H1 (cell line): ENCODE data around the gene TMEM250. TPM values are rescaled to one million over a fixed set of nuclear protein-coding genes. Genes with fewer than 3 reads are reported as not detected.
"Not testable (repeated sequence)": the region's sequence is repeated elsewhere in the genome, so short reads cannot be mapped to it uniquely, and the experiment has no call there.

ENCODE experiments used
- CTCF ChIA-PET: fragments of 300-600 bp; sonication (Branson Sonifier 250); formaldehyde crosslinking; loops from one replicate; lab custom pipeline; 2021; ENCODE audit not compliant: partially characterized antibody; lab: Charles Lee
- POLR2A ChIA-PET: fragments of 300-600 bp; sonication (Branson Sonifier 250); formaldehyde crosslinking; loops from one replicate; lab custom pipeline; 2021; ENCODE audit warnings: inconsistent platforms; ENCODE audit not compliant: partially characterized antibody; lab: Charles Lee
- DNase-seq, 2 experiments: peaks; one replicate each; pipeline versions ENCODE4 v3.0.0 to v3.0.0-alpha.2; 2010 to 2022; ENCODE audit warnings: low spot score in 2 of 2, low read depth in 1 of 2, mixed read lengths in 1 of 2
- FAIRE-seq: peaks from 2 replicates; lab custom pipeline; 2011; peaks lifted over from hg19 to GRCh38; lab: Jason Lieb, UNC
- H2AFZ ChIP-seq: 2 replicates; pipeline ENCODE4 v1.8.1; 2012; ENCODE audit warnings: low read length, inconsistent platforms
- H2AK5ac ChIP-seq: 2 replicates; pipeline ENCODE4 v1.6.1; 2013; ENCODE audit warnings: low read depth, low read length
- H2BK120ac ChIP-seq: replicated peaks from 2 replicates; pipeline ENCODE3; 2013; ENCODE audit warnings: low read depth, low read length, inconsistent platforms
- H2BK12ac ChIP-seq: 2 replicates; pipeline ENCODE4 v1.6.1; 2013; ENCODE audit warnings: low read depth, low read length
- H2BK15ac ChIP-seq: 2 replicates; pipeline ENCODE4 v1.6.1; 2013; ENCODE audit warnings: low read length
- H2BK20ac ChIP-seq: 2 replicates; pipeline ENCODE4 v1.6.1; 2013; ENCODE audit warnings: low read length
- H2BK5ac ChIP-seq: 2 replicates; pipeline ENCODE4 v1.6.1; 2013; ENCODE audit warnings: low read depth, low read length
- H3K14ac ChIP-seq: 2 replicates; pipeline ENCODE4 v1.6.1; 2013; ENCODE audit warnings: inconsistent platforms; ENCODE audit not compliant: insufficient read length
- H3K18ac ChIP-seq: 2 replicates; pipeline ENCODE4 v1.6.1; 2013; ENCODE audit warnings: low read length; ENCODE audit errors: extremely low read depth
- H3K23ac ChIP-seq: 2 replicates; pipeline ENCODE4 v1.6.1; 2013; ENCODE audit warnings: inconsistent platforms; ENCODE audit not compliant: insufficient read length
- H3K23me2 ChIP-seq: 2 replicates; pipeline ENCODE4 v1.6.1; 2013; ENCODE audit warnings: low read depth, low read length
- H3K27ac ChIP-seq: 2 replicates; pipeline ENCODE4 v1.6.1; 2011; ENCODE audit warnings: low read depth, low read length, inconsistent platforms
- H3K27me3 ChIP-seq, 4 experiments: replicated peaks in 1 of 4; 1 replicate in 1 of 4; 2 replicates in 3 of 4; pipeline versions ENCODE4 v1.6.1 to v1.8.1; 2011 to 2013; ENCODE audit warnings: low read length in 3 of 4, mild to moderate bottlenecking in 3 of 4, inconsistent platforms in 2 of 4, mixed read lengths in 2 of 4, moderate library complexity in 1 of 4; ENCODE audit not compliant: control insufficient read depth in 3 of 4, insufficient read depth in 3 of 4; ENCODE audit errors: extremely low read depth in 1 of 4
- H3K36me3 ChIP-seq, 4 experiments: 2 replicates each; pipeline versions ENCODE4 v1.6.1 to v1.8.1; 2011 to 2013; ENCODE audit warnings: mild to moderate bottlenecking in 4 of 4, low read length in 3 of 4, moderate library complexity in 2 of 4, control low read depth in 1 of 4, inconsistent platforms in 1 of 4; ENCODE audit not compliant: insufficient read depth in 4 of 4, control insufficient read depth in 2 of 4
- H3K4ac ChIP-seq: replicated peaks from 2 replicates; pipeline ENCODE3; 2013; ENCODE audit warnings: low read length, low read depth, mixed read lengths, inconsistent platforms; ENCODE audit not compliant: insufficient read length
- H3K4me1 ChIP-seq, 4 experiments: replicated peaks in 1 of 4; 1 replicate in 1 of 4; 2 replicates in 3 of 4; pipeline versions ENCODE4 v1.6.1 to v1.8.1; 2011 to 2013; ENCODE audit warnings: low read length in 3 of 4, inconsistent platforms in 2 of 4, mixed read lengths in 1 of 4; ENCODE audit not compliant: insufficient read depth in 4 of 4, control insufficient read depth in 3 of 4
- H3K4me2 ChIP-seq, 2 experiments: 2 replicates each; pipeline versions ENCODE4 v1.6.1 to v1.8.1; 2011 to 2013; ENCODE audit warnings: low read depth in 2 of 2, low read length in 2 of 2, control low read depth in 1 of 2, inconsistent platforms in 1 of 2, mild to moderate bottlenecking in 1 of 2; ENCODE audit not compliant: insufficient read depth in 1 of 2
- H3K4me3 ChIP-seq, 4 experiments: fragments of 200-600, 300-600 bp in 1 of 4; sonication (generic), shearing (Covaris generic), sonication (Bioruptor Twin) in 1 of 4; 2 replicates each; pipeline versions ENCODE4 v1.5.1 to v1.8.1; 2011 to 2016; ENCODE audit warnings: low read length in 4 of 4, low read depth in 3 of 4, control low read depth in 2 of 4, inconsistent platforms in 2 of 4, mild to moderate bottlenecking in 2 of 4, mixed read lengths in 1 of 4, moderate library complexity in 1 of 4; ENCODE audit not compliant: insufficient read depth in 2 of 4; ENCODE audit errors: extremely low read depth in 1 of 4
- H3K56ac ChIP-seq: replicated peaks from 2 replicates; pipeline ENCODE3; 2013; ENCODE audit warnings: low read depth, mild to moderate bottlenecking, mixed read lengths, low read length, inconsistent platforms; ENCODE audit not compliant: insufficient read length
- H3K79me1 ChIP-seq: 2 replicates; pipeline ENCODE4 v1.6.1; 2013; ENCODE audit warnings: low read depth, low read length, control low read depth
- H3K79me2 ChIP-seq, 2 experiments: 2 replicates each; pipeline versions ENCODE4 v1.6.1 to v1.8.1; 2012 to 2013; ENCODE audit warnings: low read length in 2 of 2, mild to moderate bottlenecking in 2 of 2, inconsistent platforms in 1 of 2; ENCODE audit not compliant: insufficient read depth in 2 of 2, control insufficient read depth in 1 of 2
- H3K9ac ChIP-seq, 4 experiments: replicated peaks in 1 of 4; 1 replicate in 1 of 4; 2 replicates in 3 of 4; pipeline versions ENCODE4 v1.6.1 to v1.8.1; 2011 to 2013; ENCODE audit warnings: low read depth in 3 of 4, low read length in 3 of 4, control low read depth in 2 of 4, mild to moderate bottlenecking in 2 of 4, moderate library complexity in 2 of 4, inconsistent platforms in 1 of 4; ENCODE audit errors: extremely low read depth in 1 of 4
- H3K9me3 ChIP-seq, 2 experiments: 2 replicates each; pipeline versions ENCODE4 v1.6.1 to v1.8.1; 2012 to 2013; ENCODE audit warnings: mild to moderate bottlenecking in 2 of 2, moderate library complexity in 2 of 2, control low read depth in 1 of 2, inconsistent platforms in 1 of 2, low read depth in 1 of 2, low read length in 1 of 2, mixed read lengths in 1 of 2; ENCODE audit not compliant: insufficient read depth in 2 of 2
- H4K20me1 ChIP-seq, 2 experiments: replicated peaks in 1 of 2; 2 replicates each; pipeline versions ENCODE3 to v1.8.1; 2011 to 2013; ENCODE audit warnings: inconsistent platforms in 2 of 2, low read length in 2 of 2, mild to moderate bottlenecking in 1 of 2; ENCODE audit not compliant: insufficient read depth in 2 of 2, control insufficient read depth in 1 of 2
- H4K5ac ChIP-seq: 2 replicates; pipeline ENCODE4 v1.6.1; 2013; ENCODE audit warnings: low read length, low read depth, mixed read lengths, inconsistent platforms; ENCODE audit not compliant: insufficient read length
- H4K8ac ChIP-seq: 2 replicates; pipeline ENCODE4 v1.8.0; 2013; ENCODE audit warnings: mild to moderate bottlenecking, moderate library complexity, low read length, inconsistent platforms; ENCODE audit not compliant: insufficient read depth; ENCODE audit errors: extremely low read depth
- H4K91ac ChIP-seq: replicated peaks from 2 replicates; pipeline ENCODE3; 2013; ENCODE audit warnings: low read length, mixed read lengths, inconsistent platforms; ENCODE audit not compliant: insufficient read length
- BACH1 ChIP-seq: IDR thresholded peaks from 2 replicates; pipeline ENCODE4 v1.6.1; 2012; ENCODE audit warnings: low read length, improper control_type of control experiment
- EZH2 ChIP-seq: fragments of 200-600 bp; sonication (generic); IDR thresholded peaks from 2 replicates; pipeline ENCODE4 v1.7.1; 2012; ENCODE audit warnings: low read depth, mild to moderate bottlenecking, moderate library complexity, low read length, inconsistent platforms; ENCODE audit not compliant: severe bottlenecking
- HDAC6 ChIP-seq: IDR thresholded peaks from one replicate; pipeline ENCODE4 v1.7.1; 2012; ENCODE audit warnings: low read depth, mild to moderate bottlenecking, inconsistent platforms, low read length, moderate library complexity
- KDM1A ChIP-seq: fragments of 200-600, 300-600 bp; sonication (generic); IDR thresholded peaks from 2 replicates; pipeline ENCODE4 v1.7.1; 2016; ENCODE audit warnings: mild to moderate bottlenecking, low read length, borderline replicate concordance
- RBBP5 ChIP-seq: IDR thresholded peaks from 2 replicates; pipeline ENCODE4 v1.7.1; 2012; ENCODE audit warnings: low read depth, mild to moderate bottlenecking, inconsistent platforms, low read length, moderate library complexity, borderline replicate concordance
- TAF1 ChIP-seq: IDR thresholded peaks from 2 replicates; pipeline ENCODE4 v1.6.1; 2011; ENCODE audit warnings: mild to moderate bottlenecking, low read depth, low read length
- WGBS, 2 experiments: shearing (Covaris generic) in 1 of 2; methylation state at CpG; one replicate each; pipeline versions ENCODE4 v1.1.6 to v1.1.7; 2013 to 2015; ENCODE audit warnings: low lambda C conversion rate in 2 of 2, mixed read lengths in 2 of 2, inconsistent platforms in 1 of 2, low coverage in 1 of 2, missing lambda C conversion rate in 1 of 2; ENCODE audit not compliant: insufficient replicate concordance in 2 of 2, insufficient coverage in 1 of 2, insufficient read length in 1 of 2; ENCODE audit errors: extremely low coverage in 1 of 2, missing lambda C conversion rate in 1 of 2; 5-methylcytosine and 5-hydroxymethylcytosine counted together
- polyA plus RNA-seq, 7 experiments: library from polyadenylated mRNA; depleted of rRNA in 3 of 7; stranded (reverse) in 5 of 7; unstranded in 2 of 7; fragments of >200 nt in 5 of 7; fragments of 200-250 nt in 2 of 7; gene quantifications; 1 replicate in 5 of 7; 2 replicates in 1 of 7; 4 replicates in 1 of 7; pipeline versions ENCODE4 v1.2.1 to v1.2.3, GENCODE V29; 2011 to 2013; ENCODE audit warnings: missing spikeins in 2 of 7, mixed read lengths in 2 of 7
- total RNA-seq: library from RNA; stranded (reverse); fragmentation: NEBNext Ultra II Directional; extraction: Animal tissue kit (Norgen Biotek cat#: 25700); gene quantifications from 2 replicates; pipeline ENCODE4 v1.2.1, GENCODE V29; 2021

Gene TMEM250
- total and polyA plus RNA-seq, 2 of the 8 experiments (the other 6 are each of a cell fraction or from before 2014, with no cell fraction given) = 22.3 to 34.9 TPM

DNA sequence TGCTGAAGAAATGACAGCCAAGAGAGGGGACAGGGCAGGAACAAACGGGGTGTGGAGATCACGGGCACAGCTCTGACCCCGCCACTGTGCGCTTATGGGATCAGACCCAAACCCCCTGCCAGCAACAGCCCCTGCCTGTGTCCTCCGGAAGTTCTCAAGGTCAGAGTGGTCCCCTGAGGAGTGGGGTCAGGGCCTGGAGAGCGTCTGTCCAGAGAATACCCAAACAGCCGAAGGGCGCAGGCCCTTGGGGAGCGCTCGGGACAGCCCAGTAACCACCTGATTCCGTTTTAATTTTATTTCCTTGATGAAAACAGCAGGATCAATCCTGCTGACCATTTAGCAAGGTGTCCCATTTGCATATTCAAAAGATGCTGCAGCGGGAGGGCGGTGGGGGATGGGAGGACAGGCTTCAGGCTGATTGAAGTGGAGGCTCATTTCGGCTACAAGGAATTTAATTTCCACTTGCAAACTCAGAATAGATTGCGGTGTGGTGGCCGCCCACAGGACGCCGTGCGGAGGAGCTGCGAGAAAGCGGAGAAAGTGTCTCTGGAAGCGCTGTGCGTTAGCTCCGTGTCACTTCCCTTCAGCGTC lies 32.6 kb upstream of the TMEM250 start (continued):
- TF ChIP-seq EZH2 (no peak), KDM1A (peak; percentile 62; the same call in 1 of the 2 replicates), HDAC6 (no peak), RBBP5 (peak; percentile 88; the same call in 1 of the 2 replicates), BACH1 (no peak), TAF1 (no peak)

GRCh38 chr9:136150664-136151213 lies 32.1 kb upstream of the TMEM250 start:
- not testable (repeated sequence) for H3K23me2 ChIP-seq, FAIRE-seq, H4K8ac ChIP-seq, H3K27me3 ChIP-seq, H3K9me3 ChIP-seq, H3K14ac ChIP-seq, H3K79me1 ChIP-seq, H3K9ac ChIP-seq, H4K5ac ChIP-seq, H3K36me3 ChIP-seq, H4K20me1 ChIP-seq, H3K56ac ChIP-seq, H4K91ac ChIP-seq, H3K79me2 ChIP-seq, H2AFZ ChIP-seq, H3K23ac ChIP-seq, H3K27ac ChIP-seq, DNase-seq, H3K4ac ChIP-seq
- CTCF ChIA-PET = interaction anchor here (1.0 to 1.4 kb wide), 5 partner anchors 10 to 56 kb away, joined by 3 to 9 read pairs (median 4); no protein-coding TSS in a partner anchor
- Histone ChIP-seq H2BK15ac (peak overlapping the region; percentile 83; the same call in 1 of the 2 replicates), H2AK5ac (peak overlapping the region; percentile 93), H3K4me1 (peaks cover 0 to 29% (median 24%) of the 10 kb centered on the region in 4 experiments; a peak in 6 of 7 replicates), H3K4me3 (peak overlapping the region in 3 of 4 experiments; percentile 2 to 30 (median 19); a peak in 3 of 8 replicates), H3K18ac (peak overlapping the region; percentile 7; the same call in 1 of the 2 replicates), H2BK12ac (peak overlapping the region; percentile 89; the same call in 1 of the 2 replicates), H2BK120ac (peak overlapping the region; percentile 43), H3K4me2 (peak overlapping the region; percentile 56 to 82), H2BK20ac (peak overlapping the region; percentile 66; the same call in 1 of the 2 replicates), H2BK5ac (peak overlapping the region; percentile 61; the same call in 1 of the 2 replicates)
- 78 to 100% methylated on average over 4 to 7 of the region's 7 CpGs for WGBS, 2 experiments
- POLR2A ChIA-PET = interaction anchor here (1.1 to 2.4 kb wide), 2 partner anchors 20 to 25 kb away, joined by 3 to 8 read pairs; no protein-coding TSS in a partner anchor
